Spleen (tissue), 11 donors: ENCODE results near the gene FFAR4. TPM values are rescaled to one million over a fixed set of nuclear protein-coding genes. Genes with fewer than 3 reads are reported as not detected.

ENCODE experiments used
- DNase-seq: peaks from one replicate; pipeline ENCODE4 v3.0.0-alpha.2; 2020
- H3K27ac ChIP-seq, 8 donors: fragments of 200-600 bp; sonication (generic) in 7 of 8; 1 replicate in 4 of 8; 2 replicates in 4 of 8; pipeline versions ENCODE4 v1.5.0 to v1.8.0; 2016 to 2021; ENCODE audit warnings: inconsistent platforms in 4 of 8, mild to moderate bottlenecking in 4 of 8, moderate library complexity in 1 of 8
- H3K27me3 ChIP-seq, 7 donors: fragments of 200-600 bp; sonication (generic) in 6 of 7; replicated peaks in 1 of 7; 1 replicate in 4 of 7; 2 replicates in 3 of 7; pipeline versions ENCODE4 v1.5.0 to v1.8.0; 2016 to 2021; ENCODE audit warnings: inconsistent platforms in 3 of 7, mild to moderate bottlenecking in 1 of 7
- H3K36me3 ChIP-seq, 6 donors: fragments of 200-600 bp; sonication (generic) in 5 of 6; 1 replicate in 4 of 6; 2 replicates in 2 of 6; pipeline versions ENCODE4 v1.5.0 to v1.8.0; 2016 to 2021; ENCODE audit warnings: inconsistent platforms in 2 of 6
- H3K4me1 ChIP-seq, 6 donors: fragments of 200-600 bp; sonication (generic) in 5 of 6; 1 replicate in 3 of 6; 2 replicates in 3 of 6; pipeline versions ENCODE4 v1.5.0 to v1.8.0; 2016 to 2021; ENCODE audit warnings: inconsistent platforms in 3 of 6
- H3K4me3 ChIP-seq, 8 donors: fragments of 200-600 bp; sonication (generic) in 7 of 8; 1 replicate in 4 of 8; 2 replicates in 4 of 8; pipeline versions ENCODE4 v1.5.0 to v1.8.0; 2016 to 2021; ENCODE audit warnings: inconsistent platforms in 4 of 8, mild to moderate bottlenecking in 4 of 8, moderate library complexity in 2 of 8
- H3K9me3 ChIP-seq, 8 donors: fragments of 200-600 bp; sonication (generic) in 7 of 8; 1 replicate in 4 of 8; 2 replicates in 4 of 8; pipeline versions ENCODE4 v1.5.0 to v1.8.0; 2016 to 2021; ENCODE audit warnings: inconsistent platforms in 4 of 8
- POLR2A ChIP-seq, 3 donors: fragments of 450-650 bp; IDR thresholded peaks; one replicate each; pipeline ENCODE4 v1.5.1; 2017; ENCODE audit warnings: antibody characterized with exemption in 3 of 3, mild to moderate bottlenecking in 1 of 3
- POLR2AphosphoS5 ChIP-seq, 3 donors: sonication (generic); formaldehyde crosslinking; IDR thresholded peaks; one replicate each; pipeline ENCODE4 v1.5.1; 2017; ENCODE audit warnings: antibody characterized with exemption in 3 of 3
- WGBS, 5 donors: extraction: QIAGEN DNeasy Blood & Tissue Kit in 3 of 5; methylation state at CpG; one replicate each; pipeline versions ENCODE4 v1.1.5 to v1.1.7; 2013 to 2018; 5-methylcytosine and 5-hydroxymethylcytosine counted together
- intact Hi-C: fragments of 100-400 bp; cut with DNase I; formaldehyde crosslinking; loops from one replicate; pipeline ENCODE4 v1.15.0; 2023; ENCODE audit warnings: low total_unique reads
- polyA plus RNA-seq, 3 donors: library from polyadenylated mRNA; stranded (reverse); fragments of 200-250 nt; gene quantifications; one replicate each; pipeline ENCODE4 v1.2.1, GENCODE V29; 2013
- total RNA-seq, 7 donors: library from RNA; depleted of rRNA in 3 of 7; stranded (reverse); fragments of >200 nt in 3 of 7; fragmentation: NEBNext Ultra II Directional in 4 of 7; extraction: Animal tissue kit (Norgen Biotek cat#: 25700) in 4 of 7; gene quantifications; one replicate each; pipeline versions ENCODE4 v1.1.0 to v1.2.1, GENCODE V29; 2016 to 2021
- TF ChIP-seq, protein P1 (sequence below), 11 experiments: fragments of 200-600 bp in 7 of 11; fragments of 450-650 bp in 4 of 11; sonication (generic) in 4 of 11; IDR thresholded peaks in 8 of 11; conservative IDR thresholded peaks in 3 of 11; 1 replicate in 7 of 11; 2 replicates in 4 of 11; pipeline versions ENCODE4 v1.4.0 to v1.8.0; 2016 to 2021; ENCODE audit warnings: antibody characterized with exemption in 11 of 11, inconsistent platforms in 4 of 11, mild to moderate bottlenecking in 1 of 11
- donor health status: healthy with polysubstance abuse.
- donor health status: DM: no; HTN: no; CAD: no; lungs with moderate emphysema.
- donor health status: DM: no; HTN: no; CAD: no.
- donor health status: Bipolar disorder and iron deficiency.
- donor health status: healthy.
- donor health status: DM: no; HTN: no; CAD: no.
- donor health status: DM: yes; HTN: yes; CAD: no.

Gene FFAR4
- total and polyA plus RNA-seq, 10 donors, result 0.02 to 0.13 (median 0.04) TPM; not detected in 6

DNA sequence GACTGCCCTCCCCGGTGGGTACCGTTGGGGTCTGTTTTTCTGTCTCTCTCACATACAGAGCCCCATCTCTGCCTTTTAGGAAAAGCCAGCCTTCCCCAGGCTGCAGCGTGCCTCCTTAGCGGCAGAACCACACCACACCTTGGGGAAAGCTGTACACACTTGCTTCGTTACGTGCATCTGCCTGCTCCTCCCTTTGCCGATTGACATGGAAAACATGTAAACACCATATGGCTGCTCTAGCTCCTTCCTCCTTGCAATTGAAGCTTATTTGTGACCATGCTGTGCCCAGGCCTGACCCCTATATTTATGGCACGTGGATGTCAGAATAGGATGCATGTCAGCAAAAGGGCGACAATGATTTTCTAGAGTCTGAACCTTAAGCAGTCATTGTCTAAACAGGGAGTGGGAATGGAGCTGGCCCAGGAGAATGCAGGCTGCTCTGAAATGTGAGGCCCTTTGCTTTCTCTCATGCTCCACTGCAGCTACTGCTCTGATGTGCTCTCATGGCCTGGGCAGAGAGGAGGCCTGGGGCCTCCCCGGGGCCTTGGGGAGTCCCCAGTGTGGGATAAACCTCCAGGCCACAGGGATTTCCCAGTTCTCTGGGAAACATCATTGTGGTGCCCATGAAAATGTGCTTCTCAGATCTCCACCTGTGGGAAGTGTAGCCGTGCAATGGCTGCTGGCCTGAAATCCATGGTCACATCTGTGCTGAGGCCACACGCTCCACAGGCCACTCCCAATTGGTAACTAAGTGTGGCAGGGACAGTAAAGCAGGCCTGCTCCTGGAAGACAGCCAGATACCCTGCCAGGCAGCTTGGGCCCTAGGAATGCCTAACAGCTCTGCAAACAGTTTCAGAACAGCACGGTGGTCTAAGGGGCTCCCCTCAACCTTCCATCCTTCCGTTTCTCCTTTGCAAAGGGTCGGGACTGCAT is 64.4 kb downstream of the FFAR4 start:
- DNase-seq, result no peak
- TF ChIP-seq POLR2AphosphoS5 (IDR thresholded peaks at IDR 0.05) (no peak), POLR2A (IDR thresholded peaks at IDR 0.05) (no peak)
- TF ChIP-seq, protein P1, sequence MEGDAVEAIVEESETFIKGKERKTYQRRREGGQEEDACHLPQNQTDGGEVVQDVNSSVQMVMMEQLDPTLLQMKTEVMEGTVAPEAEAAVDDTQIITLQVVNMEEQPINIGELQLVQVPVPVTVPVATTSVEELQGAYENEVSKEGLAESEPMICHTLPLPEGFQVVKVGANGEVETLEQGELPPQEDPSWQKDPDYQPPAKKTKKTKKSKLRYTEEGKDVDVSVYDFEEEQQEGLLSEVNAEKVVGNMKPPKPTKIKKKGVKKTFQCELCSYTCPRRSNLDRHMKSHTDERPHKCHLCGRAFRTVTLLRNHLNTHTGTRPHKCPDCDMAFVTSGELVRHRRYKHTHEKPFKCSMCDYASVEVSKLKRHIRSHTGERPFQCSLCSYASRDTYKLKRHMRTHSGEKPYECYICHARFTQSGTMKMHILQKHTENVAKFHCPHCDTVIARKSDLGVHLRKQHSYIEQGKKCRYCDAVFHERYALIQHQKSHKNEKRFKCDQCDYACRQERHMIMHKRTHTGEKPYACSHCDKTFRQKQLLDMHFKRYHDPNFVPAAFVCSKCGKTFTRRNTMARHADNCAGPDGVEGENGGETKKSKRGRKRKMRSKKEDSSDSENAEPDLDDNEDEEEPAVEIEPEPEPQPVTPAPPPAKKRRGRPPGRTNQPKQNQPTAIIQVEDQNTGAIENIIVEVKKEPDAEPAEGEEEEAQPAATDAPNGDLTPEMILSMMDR (IDR thresholded peaks at IDR 0.05 in 8 of 11, conservative IDR thresholded peaks at IDR 0.05 in 3 of 11), result no peak
- Histone ChIP-seq H3K4me3 (no peak overlapping the region), H3K36me3 (no peaks in the 10 kb centered on the region), H3K27me3 (peaks cover 0 to 17% (median 0%) of the 10 kb centered on the region in 7 donors), H3K9me3 (no peaks in the 10 kb centered on the region), H3K4me1 (no peaks in the 10 kb centered on the region), H3K27ac (no peak overlapping the region)
- intact Hi-C loops, result no loop called here
- 82 to 89% (median 85%) methylated on average over 13 to 15 of the region's 15 CpGs for WGBS, 5 donors

Other genes with a start within 250 kb of the FFAR4 start
- 10 to 100 TPM; 15.1 to 50.8 (median 26.8) TPM for gene MYOF, start 84.3 kb upstream of the FFAR4 start, total RNA-seq
- 1 to 10 TPM; 1.5 to 6.0 (median 3.0) TPM for gene MYOF, start 84.3 kb upstream of the FFAR4 start, polyA plus RNA-seq
- gene CEP55, start 70.1 kb upstream of the FFAR4 start, total RNA-seq, result 1 to 10 TPM in 6 of 7 donors, under 1 TPM in 1; 0.95 to 6.6 (median 2.8) TPM
- 1 to 10 TPM; 1.0 to 6.1 (median 4.2) TPM for gene CEP55, start 70.1 kb upstream of the FFAR4 start, polyA plus RNA-seq
- 1 to 10 TPM in 1 of 7 donors, not detected in 6; 1.3 TPM for gene RBP4, start 34.6 kb downstream of the FFAR4 start, total RNA-seq
- under 1 TPM; 0.20 to 0.29 (median 0.23) TPM for gene RBP4, start 34.6 kb downstream of the FFAR4 start, polyA plus RNA-seq
- not detected for gene PDE6C, start 45.9 kb downstream of the FFAR4 start, total RNA-seq
- gene PDE6C, start 45.9 kb downstream of the FFAR4 start, polyA plus RNA-seq, result not detected
- gene FRA10AC1, start 135.9 kb downstream of the FFAR4 start, total RNA-seq, result 10 to 100 TPM; 13.0 to 99.5 (median 20.4) TPM
- gene FRA10AC1, start 135.9 kb downstream of the FFAR4 start, polyA plus RNA-seq, result 10 to 100 TPM in 2 of 3 donors, 1 to 10 TPM in 1; 9.9 to 11.2 (median 10.5) TPM
- not detected for gene LGI1, start 191.3 kb downstream of the FFAR4 start, total RNA-seq
- under 1 TPM in 1 of 3 donors, not detected in 2; 0.16 TPM for gene LGI1, start 191.3 kb downstream of the FFAR4 start, polyA plus RNA-seq